K562 (cell line): ENCODE results near the gene DNAJB6. TPM values are rescaled to one million over a fixed set of nuclear protein-coding genes. Genes with fewer than 3 reads are reported as not detected.

Source experiments
- CUX1 ChIP-seq: fragments of 200-800 bp; sonication (Bioruptor generic); IDR thresholded peaks from 2 replicates; pipeline ENCODE4 v1.6.1; 2016; ENCODE audit warnings: missing genetic modification characterization, missing compliant biosample characterization
- ELF1 ChIP-seq: fragments of 200-800 bp; sonication (Bioruptor generic); IDR thresholded peaks from 2 replicates; pipeline ENCODE4 v1.6.1; 2016; ENCODE audit warnings: missing genetic modification characterization, missing compliant biosample characterization
- JUNB ChIP-seq: fragments of 450-650 bp; formaldehyde crosslinking; conservative IDR thresholded peaks from 2 replicates; pipeline ENCODE4 v1.4.0; 2020; ENCODE audit warnings: mild to moderate bottlenecking
- RBM15 ChIP-seq: fragments of 200-400 bp; formaldehyde crosslinking; IDR thresholded peaks from 2 replicates; pipeline ENCODE4 v1.6.1; 2018; ENCODE audit warnings: mild to moderate bottlenecking, low read length, moderate library complexity; ENCODE audit not compliant: insufficient read depth
- TCF7L2 ChIP-seq: fragments of 150-350 bp; IDR thresholded peaks from 2 replicates; pipeline ENCODE4 v1.6.1; 2016; ENCODE audit warnings: low read depth, mild to moderate bottlenecking, low read length, moderate library complexity
- ZBTB2 ChIP-seq: fragments of 450-650 bp; IDR thresholded peaks from 2 replicates; pipeline ENCODE4 v1.6.1; 2016; ENCODE audit warnings: antibody characterized with exemption
- ZNF134 ChIP-seq: fragments of 250-450 bp; sonication (Bioruptor Pico); conservative IDR thresholded peaks from 2 replicates; pipeline ENCODE4 v1.4.0; 2020
- ZNF316 ChIP-seq: fragments of 450-650 bp; IDR thresholded peaks from 2 replicates; pipeline ENCODE4 v1.6.1; 2016
- polyA plus RNA-seq, 8 experiments: library from polyadenylated mRNA; depleted of rRNA in 4 of 8; stranded (reverse) in 5 of 8; unstranded in 3 of 8; fragments of >200 nt; fragmentation: Nextera tagmentation in 2 of 8; fragmentation: Illumina TruSeq in 1 of 8; extraction: Ambion mirVana in 2 of 8; extraction: Trizol in 1 of 8; gene quantifications; 2 replicates each; pipeline versions ENCODE4 v1.2.1 to v1.2.3, GENCODE V29; 2011 to 2014; ENCODE audit warnings: inconsistent platforms in 1 of 8, missing spikeins in 1 of 8
- total RNA-seq, 7 experiments: library from RNA; depleted of rRNA in 6 of 7; stranded (reverse); fragments of >200 nt in 6 of 7; fragmentation: Illumina TruSeq in 2 of 7; extraction: Trizol in 2 of 7; gene quantifications; 2 replicates each; pipeline versions ENCODE4 v1.2.1 to v1.2.3, GENCODE V29; 2011 to 2021; ENCODE audit warnings: low replicate concordance in 1 of 7
- TF ChIP-seq, protein P1 (sequence below): IDR thresholded peaks from 2 replicates; pipeline ENCODE4 v1.6.1; 2016; ENCODE audit warnings: missing genetic modification characterization, missing compliant biosample characterization

DNAJB6 gene
- total and polyA plus RNA-seq, 9 of the 15 experiments (the other 6 are each of a cell fraction or from before 2014, with no cell fraction given), result 84.5 to 158 (median 135) TPM

DNA sequence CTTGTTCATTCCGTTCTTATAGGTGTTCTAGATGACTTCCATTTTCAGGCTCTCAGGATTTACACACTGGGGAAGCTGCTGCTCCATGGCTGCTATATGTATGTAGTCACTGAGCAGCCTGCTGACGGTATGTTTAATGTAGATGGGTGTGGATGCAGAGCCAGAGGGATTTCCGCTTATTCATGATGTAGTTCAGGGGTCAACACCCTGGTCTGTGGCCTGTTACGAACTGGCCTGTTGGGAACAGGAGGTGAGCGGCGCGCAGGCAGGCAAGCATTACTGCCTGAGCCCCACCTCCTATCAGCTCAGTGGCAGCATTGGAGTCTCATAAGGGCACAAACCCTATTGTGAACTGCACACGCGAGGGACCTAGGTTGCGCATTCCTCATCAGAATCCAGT lies 33.9 kb downstream of the DNAJB6 start (continued):
- no peak for TF ChIP-seq ZBTB2
- TF ChIP-seq, protein P1, sequence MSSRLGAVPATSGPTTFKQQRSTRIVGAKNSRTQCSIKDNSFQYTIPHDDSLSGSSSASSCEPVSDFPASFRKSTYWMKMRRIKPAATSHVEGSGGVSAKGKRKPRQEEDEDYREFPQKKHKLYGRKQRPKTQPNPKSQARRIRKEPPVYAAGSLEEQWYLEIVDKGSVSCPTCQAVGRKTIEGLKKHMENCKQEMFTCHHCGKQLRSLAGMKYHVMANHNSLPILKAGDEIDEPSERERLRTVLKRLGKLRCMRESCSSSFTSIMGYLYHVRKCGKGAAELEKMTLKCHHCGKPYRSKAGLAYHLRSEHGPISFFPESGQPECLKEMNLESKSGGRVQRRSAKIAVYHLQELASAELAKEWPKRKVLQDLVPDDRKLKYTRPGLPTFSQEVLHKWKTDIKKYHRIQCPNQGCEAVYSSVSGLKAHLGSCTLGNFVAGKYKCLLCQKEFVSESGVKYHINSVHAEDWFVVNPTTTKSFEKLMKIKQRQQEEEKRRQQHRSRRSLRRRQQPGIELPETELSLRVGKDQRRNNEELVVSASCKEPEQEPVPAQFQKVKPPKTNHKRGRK (tag), result no peak
- no peak for TF ChIP-seq TCF7L2
- TF ChIP-seq RBM15, result no peak
- no peak for TF ChIP-seq ZNF134
- TF ChIP-seq JUNB (CRISPR knock-in tag), result no peak
- TF ChIP-seq CUX1 (CRISPR knock-in tag), result no peak
- TF ChIP-seq ZNF316, result peak; percentile 39; the same call in 1 of the 2 replicates
- TF ChIP-seq ELF1 (tag), result no peak
